GM23338 (cell line): ENCODE data around the gene RESP18. TPM values are rescaled to one million over a fixed set of nuclear protein-coding genes. Genes with fewer than 3 reads are reported as not detected.

ENCODE experiments used
- ATAC-seq: fragments of 200-7000 bp; cut with Tn5 transposase; 3 replicates; pipeline ENCODE4 v1.9.1; 2020
- DNase-seq: peaks from one replicate; pipeline ENCODE4 v3.0.0-alpha.2; 2015; ENCODE audit warnings: low spot score
- H2AFZ ChIP-seq: fragments of 200-600 bp; sonication (generic); 2 replicates; pipeline ENCODE4 v1.8.0; 2016; ENCODE audit warnings: antibody characterized with exemption, mild to moderate bottlenecking, moderate library complexity
- H3F3A ChIP-seq: fragments of 200-600 bp; sonication (generic); replicated peaks from 2 replicates; pipeline ENCODE4 v1.8.0; 2017; ENCODE audit warnings: antibody characterized with exemption, mixed run types, low read depth
- H3K27ac ChIP-seq: fragments of 200-600 bp; sonication (generic); 2 replicates; pipeline ENCODE4 v1.6.1; 2016; ENCODE audit warnings: low read depth
- H3K27me3 ChIP-seq: fragments of 200-600 bp; sonication (generic); 2 replicates; pipeline ENCODE4 v1.8.0; 2016; ENCODE audit warnings: mild to moderate bottlenecking, mixed run types, moderate library complexity; ENCODE audit not compliant: insufficient read depth
- H3K36me3 ChIP-seq: fragments of 200-600 bp; sonication (generic); 2 replicates; pipeline ENCODE4 v1.8.0; 2016; ENCODE audit warnings: mild to moderate bottlenecking; ENCODE audit not compliant: insufficient read depth
- H3K4me1 ChIP-seq: fragments of 200-600 bp; sonication (generic); 2 replicates; pipeline ENCODE4 v1.8.0; 2016; ENCODE audit warnings: mild to moderate bottlenecking, moderate library complexity; ENCODE audit not compliant: insufficient read depth
- H3K4me2 ChIP-seq: fragments of 200-600 bp; sonication (generic); 2 replicates; pipeline ENCODE4 v1.7.1; 2017; ENCODE audit warnings: mixed run types
- H3K4me3 ChIP-seq: fragments of 200-600 bp; sonication (generic); 2 replicates; pipeline ENCODE4 v1.6.1; 2016; ENCODE audit warnings: mixed run types
- H3K79me2 ChIP-seq: fragments of 200-600 bp; sonication (generic); replicated peaks from 2 replicates; pipeline ENCODE4 v1.8.0; 2017; ENCODE audit warnings: mild to moderate bottlenecking; ENCODE audit not compliant: insufficient read depth
- H3K9me2 ChIP-seq: fragments of 200-600 bp; sonication (generic); 2 replicates; pipeline ENCODE4 v1.8.0; 2017; ENCODE audit not compliant: insufficient read depth
- H4K20me1 ChIP-seq: fragments of 200-600 bp; sonication (generic); replicated peaks from 2 replicates; pipeline ENCODE4 v1.8.0; 2017; ENCODE audit warnings: mild to moderate bottlenecking; ENCODE audit not compliant: insufficient read depth
- H3K27ac Mint-ChIP-seq: 2 replicates; pipeline ENCODE4 v1.8.0; 2020; ENCODE audit warnings: inconsistent platforms, mild to moderate bottlenecking, moderate library complexity, mixed read lengths
- H3K27me3 Mint-ChIP-seq: 3 replicates; pipeline ENCODE4 v1.8.0; 2022; ENCODE audit warnings: low read depth, mild to moderate bottlenecking, moderate library complexity, mixed read lengths, inconsistent platforms; ENCODE audit not compliant: insufficient read depth, poor library complexity
- H3K36me3 Mint-ChIP-seq: 3 replicates; pipeline ENCODE4 v1.8.0; 2021; ENCODE audit warnings: low read depth, mild to moderate bottlenecking, inconsistent platforms, moderate library complexity, mixed read lengths
- H3K4me1 Mint-ChIP-seq: 3 replicates; pipeline ENCODE4 v1.8.0; 2020; ENCODE audit warnings: mild to moderate bottlenecking, inconsistent platforms, mixed read lengths
- H3K4me3 Mint-ChIP-seq: 3 replicates; pipeline ENCODE4 v1.8.0; 2021; ENCODE audit warnings: moderate library complexity, mild to moderate bottlenecking, inconsistent platforms, mixed read lengths
- H3K9me3 Mint-ChIP-seq: 3 replicates; pipeline ENCODE4 v1.8.0; 2020; ENCODE audit warnings: moderate library complexity, mild to moderate bottlenecking, inconsistent platforms, mixed read lengths
- POLR2AphosphoS5 ChIP-seq: IDR thresholded peaks from 2 replicates; pipeline ENCODE4 v1.6.1; 2016; ENCODE audit warnings: antibody characterized with exemption, low read depth
- polyA plus RNA-seq: library from polyadenylated mRNA; unstranded; fragments of >200 nt; fragmentation: Nextera tagmentation; extraction: Ambion mirVana; gene quantifications from 2 replicates; pipeline ENCODE4 v1.2.1, GENCODE V29; 2016
- total RNA-seq: library from RNA; depleted of rRNA; stranded (reverse); fragments of >200 nt; shearing (Covaris generic); gene quantifications from 2 replicates; pipeline ENCODE4 v1.2.3, GENCODE V29; 2014
- TF ChIP-seq, protein P1 (sequence below): fragments of 250-450 bp; sonication (Bioruptor Pico); IDR thresholded peaks from 2 replicates; pipeline ENCODE4 v1.5.0; 2020; ENCODE audit warnings: mild to moderate bottlenecking, moderate library complexity
- TF ChIP-seq, protein P2 (sequence below): IDR thresholded peaks from 2 replicates; pipeline ENCODE4 v1.6.1; 2016; ENCODE audit warnings: antibody characterized with exemption

Gene RESP18
- total and polyA plus RNA-seq, 2 experiments from 2014 or later = not detected

DNA sequence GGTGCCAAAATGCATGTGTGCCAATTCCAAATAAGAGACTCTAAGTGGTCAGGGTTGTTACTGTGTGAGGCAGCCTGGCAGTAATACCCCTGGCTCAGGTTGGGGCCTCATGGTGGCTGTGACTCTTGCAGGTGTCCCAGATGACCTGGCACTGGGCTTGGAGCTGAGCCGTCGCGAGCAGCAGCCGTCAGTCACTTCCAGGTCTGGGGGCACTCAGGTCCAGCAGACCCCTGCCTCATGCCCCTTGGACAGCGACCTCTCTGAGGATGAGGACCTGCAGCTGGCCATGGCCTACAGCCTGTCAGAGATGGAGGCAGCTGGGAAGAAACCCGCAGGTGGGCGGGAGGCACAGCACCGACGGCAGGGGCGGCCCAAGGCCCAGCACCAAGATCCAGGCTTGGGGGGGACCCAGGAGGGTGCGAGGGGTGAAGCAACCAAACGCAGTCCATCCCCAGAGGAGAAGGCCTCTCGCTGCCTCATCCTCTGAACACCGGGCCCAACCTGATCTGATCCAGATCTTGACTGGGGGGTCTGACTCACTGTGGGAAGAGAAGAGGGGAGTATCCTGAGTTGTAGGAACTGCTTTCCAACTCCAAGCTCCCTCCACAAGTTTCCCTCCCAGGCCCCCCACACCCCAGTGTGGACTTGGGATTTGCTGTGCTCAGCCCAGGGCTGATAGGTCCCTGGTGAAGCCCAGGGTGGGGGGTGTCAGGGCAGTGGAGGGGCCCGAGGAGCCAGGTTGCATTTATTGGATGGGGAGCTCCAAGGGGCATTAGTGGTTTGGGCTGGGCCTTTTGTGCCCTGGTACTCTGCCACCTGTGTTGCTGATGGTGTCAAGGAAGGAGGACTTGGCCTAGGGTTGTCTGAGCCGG lies 47.8 kb downstream of the RESP18 start:
- Mint-ChIP-seq H3K27me3 (peaks cover 1% of the 10 kb centered on the region), H3K4me3 (no peak overlapping the region), H3K36me3 (peaks cover 11% of the 10 kb centered on the region; the same call in 2 of the 3 replicates), H3K4me1 (peaks cover 20% of the 10 kb centered on the region), H3K27ac (no peak overlapping the region), H3K9me3 (no peaks in the 10 kb centered on the region)
- no peak for TF ChIP-seq POLR2AphosphoS5
- Histone ChIP-seq H3F3A (no peaks in the 10 kb centered on the region), H3K36me3 (no peaks in the 10 kb centered on the region; the same call in 1 of the 2 replicates), H3K4me2 (no peak overlapping the region), H3K4me3 (no peak overlapping the region), H2AFZ (no peak overlapping the region), H3K79me2 (no peaks in the 10 kb centered on the region), H3K4me1 (peaks cover 10% of the 10 kb centered on the region; the same call in 1 of the 2 replicates), H3K9me2 (no peaks in the 10 kb centered on the region), H4K20me1 (no peaks in the 10 kb centered on the region; the same call in 1 of the 2 replicates), H3K27me3 (no peaks in the 10 kb centered on the region), H3K27ac (no peak overlapping the region)
- DNase-seq = no peak
- no peak for ATAC-seq

DNA sequence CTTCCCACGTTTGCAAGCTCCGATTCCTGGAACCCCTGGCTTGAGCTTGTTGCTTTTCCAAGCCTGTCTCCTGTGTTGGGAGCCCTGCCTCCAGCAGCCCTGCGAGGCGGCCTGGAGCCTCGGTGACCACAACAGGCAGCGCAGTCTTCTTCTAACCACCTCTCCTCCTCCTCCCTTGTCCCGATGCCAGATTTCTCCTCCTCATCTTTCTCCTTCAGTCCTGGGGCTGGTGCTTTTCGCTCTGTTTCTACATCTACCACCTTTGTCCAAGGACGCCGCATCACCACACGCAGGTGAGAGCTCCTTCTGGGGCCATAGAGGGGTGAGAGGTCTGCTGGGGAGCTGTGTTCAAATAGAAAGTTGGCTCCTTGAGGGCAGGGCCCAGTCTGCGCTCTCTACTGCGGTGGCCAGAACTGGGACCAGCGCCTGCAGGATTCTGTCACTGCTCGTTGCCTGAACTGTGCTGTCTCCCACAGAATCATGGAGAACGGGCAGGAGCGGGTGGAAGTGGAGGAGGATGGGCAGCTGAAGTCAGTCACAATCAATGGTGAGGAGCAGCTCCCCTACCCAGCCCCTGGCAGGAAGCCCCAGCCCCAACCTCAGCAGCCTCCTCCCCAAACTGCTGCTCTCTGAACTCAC lies 49.5 kb downstream of the RESP18 start:
- peaks cover 18% of the 10 kb centered on the region for H3K4me1 ChIP-seq
- Mint-ChIP-seq H3K4me3 (no peak overlapping the region), H3K27me3 (peaks cover 6% of the 10 kb centered on the region), H3K36me3 (peaks cover 11% of the 10 kb centered on the region; the same call in 2 of the 3 replicates), H3K4me1 (peaks cover 31% of the 10 kb centered on the region), H3K27ac (no peak overlapping the region), H3K9me3 (no peaks in the 10 kb centered on the region)
- no peak overlapping the region for H3K4me2 ChIP-seq
- H3K9me2 ChIP-seq = no peaks in the 10 kb centered on the region
- no peaks in the 10 kb centered on the region; the same call in 1 of the 2 replicates for H4K20me1 ChIP-seq
- no peaks in the 10 kb centered on the region for H3K27me3 ChIP-seq
- no peak overlapping the region for H2AFZ ChIP-seq
- H3K4me3 ChIP-seq = no peak overlapping the region
- no peak for DNase-seq
- H3K27ac ChIP-seq = no peak overlapping the region
- no peaks in the 10 kb centered on the region for H3K79me2 ChIP-seq
- no peaks in the 10 kb centered on the region for H3F3A ChIP-seq
- no peaks in the 10 kb centered on the region; the same call in 1 of the 2 replicates for H3K36me3 ChIP-seq
- ATAC-seq = no peak
- TF ChIP-seq, protein P1, sequence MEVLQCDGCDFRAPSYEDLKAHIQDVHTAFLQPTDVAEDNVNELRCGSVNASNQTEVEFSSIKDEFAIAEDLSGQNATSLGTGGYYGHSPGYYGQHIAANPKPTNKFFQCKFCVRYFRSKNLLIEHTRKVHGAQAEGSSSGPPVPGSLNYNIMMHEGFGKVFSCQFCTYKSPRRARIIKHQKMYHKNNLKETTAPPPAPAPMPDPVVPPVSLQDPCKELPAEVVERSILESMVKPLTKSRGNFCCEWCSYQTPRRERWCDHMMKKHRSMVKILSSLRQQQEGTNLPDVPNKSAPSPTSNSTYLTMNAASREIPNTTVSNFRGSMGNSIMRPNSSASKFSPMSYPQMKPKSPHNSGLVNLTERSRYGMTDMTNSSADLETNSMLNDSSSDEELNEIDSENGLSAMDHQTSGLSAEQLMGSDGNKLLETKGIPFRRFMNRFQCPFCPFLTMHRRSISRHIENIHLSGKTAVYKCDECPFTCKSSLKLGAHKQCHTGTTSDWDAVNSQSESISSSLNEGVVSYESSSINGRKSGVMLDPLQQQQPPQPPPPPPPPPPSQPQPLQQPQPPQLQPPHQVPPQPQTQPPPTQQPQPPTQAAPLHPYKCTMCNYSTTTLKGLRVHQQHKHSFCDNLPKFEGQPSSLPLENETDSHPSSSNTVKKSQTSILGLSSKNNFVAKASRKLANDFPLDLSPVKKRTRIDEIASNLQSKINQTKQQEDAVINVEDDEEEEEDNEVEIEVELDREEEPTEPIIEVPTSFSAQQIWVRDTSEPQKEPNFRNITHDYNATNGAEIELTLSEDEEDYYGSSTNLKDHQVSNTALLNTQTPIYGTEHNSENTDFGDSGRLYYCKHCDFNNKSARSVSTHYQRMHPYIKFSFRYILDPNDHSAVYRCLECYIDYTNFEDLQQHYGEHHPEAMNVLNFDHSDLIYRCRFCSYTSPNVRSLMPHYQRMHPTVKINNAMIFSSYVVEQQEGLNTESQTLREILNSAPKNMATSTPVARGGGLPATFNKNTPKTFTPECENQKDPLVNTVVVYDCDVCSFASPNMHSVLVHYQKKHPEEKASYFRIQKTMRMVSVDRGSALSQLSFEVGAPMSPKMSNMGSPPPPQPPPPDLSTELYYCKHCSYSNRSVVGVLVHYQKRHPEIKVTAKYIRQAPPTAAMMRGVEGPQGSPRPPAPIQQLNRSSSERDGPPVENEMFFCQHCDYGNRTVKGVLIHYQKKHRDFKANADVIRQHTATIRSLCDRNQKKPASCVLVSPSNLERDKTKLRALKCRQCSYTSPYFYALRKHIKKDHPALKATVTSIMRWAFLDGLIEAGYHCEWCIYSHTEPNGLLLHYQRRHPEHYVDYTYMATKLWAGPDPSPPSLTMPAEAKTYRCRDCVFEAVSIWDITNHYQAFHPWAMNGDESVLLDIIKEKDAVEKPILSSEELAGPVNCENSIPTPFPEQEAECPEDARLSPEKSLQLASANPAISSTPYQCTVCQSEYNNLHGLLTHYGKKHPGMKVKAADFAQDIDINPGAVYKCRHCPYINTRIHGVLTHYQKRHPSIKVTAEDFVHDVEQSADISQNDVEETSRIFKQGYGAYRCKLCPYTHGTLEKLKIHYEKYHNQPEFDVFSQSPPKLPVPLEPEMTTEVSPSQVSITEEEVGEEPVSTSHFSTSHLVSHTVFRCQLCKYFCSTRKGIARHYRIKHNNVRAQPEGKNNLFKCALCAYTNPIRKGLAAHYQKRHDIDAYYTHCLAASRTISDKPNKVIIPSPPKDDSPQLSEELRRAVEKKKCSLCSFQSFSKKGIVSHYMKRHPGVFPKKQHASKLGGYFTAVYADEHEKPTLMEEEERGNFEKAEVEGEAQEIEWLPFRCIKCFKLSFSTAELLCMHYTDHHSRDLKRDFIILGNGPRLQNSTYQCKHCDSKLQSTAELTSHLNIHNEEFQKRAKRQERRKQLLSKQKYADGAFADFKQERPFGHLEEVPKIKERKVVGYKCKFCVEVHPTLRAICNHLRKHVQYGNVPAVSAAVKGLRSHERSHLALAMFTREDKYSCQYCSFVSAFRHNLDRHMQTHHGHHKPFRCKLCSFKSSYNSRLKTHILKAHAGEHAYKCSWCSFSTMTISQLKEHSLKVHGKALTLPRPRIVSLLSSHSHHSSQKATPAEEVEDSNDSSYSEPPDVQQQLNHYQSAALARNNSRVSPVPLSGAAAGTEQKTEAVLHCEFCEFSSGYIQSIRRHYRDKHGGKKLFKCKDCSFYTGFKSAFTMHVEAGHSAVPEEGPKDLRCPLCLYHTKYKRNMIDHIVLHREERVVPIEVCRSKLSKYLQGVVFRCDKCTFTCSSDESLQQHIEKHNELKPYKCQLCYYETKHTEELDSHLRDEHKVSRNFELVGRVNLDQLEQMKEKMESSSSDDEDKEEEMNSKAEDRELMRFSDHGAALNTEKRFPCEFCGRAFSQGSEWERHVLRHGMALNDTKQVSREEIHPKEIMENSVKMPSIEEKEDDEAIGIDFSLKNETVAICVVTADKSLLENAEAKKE (CRISPR knock-in tag) = no peak
- TF ChIP-seq, protein P2, sequence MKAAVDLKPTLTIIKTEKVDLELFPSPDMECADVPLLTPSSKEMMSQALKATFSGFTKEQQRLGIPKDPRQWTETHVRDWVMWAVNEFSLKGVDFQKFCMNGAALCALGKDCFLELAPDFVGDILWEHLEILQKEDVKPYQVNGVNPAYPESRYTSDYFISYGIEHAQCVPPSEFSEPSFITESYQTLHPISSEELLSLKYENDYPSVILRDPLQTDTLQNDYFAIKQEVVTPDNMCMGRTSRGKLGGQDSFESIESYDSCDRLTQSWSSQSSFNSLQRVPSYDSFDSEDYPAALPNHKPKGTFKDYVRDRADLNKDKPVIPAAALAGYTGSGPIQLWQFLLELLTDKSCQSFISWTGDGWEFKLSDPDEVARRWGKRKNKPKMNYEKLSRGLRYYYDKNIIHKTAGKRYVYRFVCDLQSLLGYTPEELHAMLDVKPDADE = no peak
